ENCODE measurements around the gene TMEM54. TPM values are rescaled to one million over a fixed set of nuclear protein-coding genes. Genes with fewer than 3 reads are reported as not detected.

The TMEM54 gene
- polyA plus RNA-seq, 1 experiment: 34.9 TPM

Other genes with a start within 250 kb of the TMEM54 start
- 57.3 and 60.5 TPM in 2 replicates for gene SYNC, start 198.6 kb downstream of the TMEM54 start, polyA plus RNA-seq (2011; rRNA removed)
- gene YARS1, start 84.0 kb downstream of the TMEM54 start, polyA plus RNA-seq (2011; rRNA removed): 71.8 and 75.3 TPM in 2 replicates
- 20.7 and 31.8 TPM in 2 replicates for gene S100PBP, start 83.7 kb downstream of the TMEM54 start, polyA plus RNA-seq (2011; rRNA removed)
- 1.1 and 1.2 TPM in 2 replicates for gene FNDC5, start 30.5 kb downstream of the TMEM54 start, polyA plus RNA-seq (2011; rRNA removed)
- not detected in 2 replicates for gene HPCA, start 14.9 kb downstream of the TMEM54 start, polyA plus RNA-seq (2011; rRNA removed)
- 7.7 and 8.2 TPM in 2 replicates for gene RNF19B, start 63.4 kb upstream of the TMEM54 start, polyA plus RNA-seq (2011; rRNA removed)
- gene AK2, start 135.5 kb upstream of the TMEM54 start, polyA plus RNA-seq (2011; rRNA removed): 131 and 150 TPM in 2 replicates
- gene AZIN2, start 179.8 kb upstream of the TMEM54 start, polyA plus RNA-seq (2011; rRNA removed): 3.0 and 6.4 TPM in 2 replicates

All from BJ (cell line).